Measurements from ENCODE around the gene CAPN14.

GRCh38 chr2:31217465-31218200 is at the start of gene CAPN14:
- TF ChIP-seq POLR2AphosphoS5 (IDR thresholded peaks at IDR 0.05; ENCODE audit: borderline replicate concordance, low read depth, low read length) (no peak), EZH2 (IDR thresholded peaks at IDR 0.05) (no peak)

Measured in SK-N-MC (cell line).